GM19372 (cell line): ENCODE results near the gene AP2B1.
"Not testable (repeated sequence)": the region's sequence is repeated elsewhere in the genome, so short reads cannot be mapped to it uniquely, and the experiment has no call there.

Experiments used
- ATAC-seq: cut with Tn5 transposase; IDR thresholded peaks from one replicate; pipeline ENCODE4 v1.9.1; 2021; ENCODE audit warnings: mild to moderate bottlenecking, low read depth, moderate library complexity; ENCODE audit not compliant: unreplicated experiment

The AP2B1 gene

GRCh38 chr17:35692512-35693210, 105.5 kb downstream of the AP2B1 start:
- no peak for ATAC-seq

- ATAC-seq = no peak
These were observed 106.5 kb downstream of the AP2B1 start for GRCh38 chr17:35693662-35694061.

GRCh38 chr17:35694906-35695305, 107.8 kb downstream of the AP2B1 start:
- ATAC-seq = no peak

GRCh38 chr17:35695613-35696012, 108.5 kb downstream of the AP2B1 start:
- ATAC-seq = no peak

GRCh38 chr17:35698800-35699199, 111.7 kb downstream of the AP2B1 start:
- no peak for ATAC-seq

GRCh38 chr17:35700150-35700549, 113.0 kb downstream of the AP2B1 start:
- ATAC-seq = no peak

- ATAC-seq = no peak
These were observed 114.4 kb downstream of the AP2B1 start for GRCh38 chr17:35701491-35701890.

GRCh38 chr17:35703308-35703707, 116.2 kb downstream of the AP2B1 start:
- ATAC-seq = not testable (repeated sequence)

- no peak for ATAC-seq
These were observed 118.1 kb downstream of the AP2B1 start for GRCh38 chr17:35705230-35705629.

- ATAC-seq = no peak
These were observed 118.6 kb downstream of the AP2B1 start for GRCh38 chr17:35705705-35706104.

GRCh38 chr17:35708149-35708548, 121.0 kb downstream of the AP2B1 start:
- no peak for ATAC-seq

- no peak for ATAC-seq
These were observed 121.8 kb downstream of the AP2B1 start for GRCh38 chr17:35708951-35709350.

- no peak for ATAC-seq
These were observed 122.8 kb downstream of the AP2B1 start for GRCh38 chr17:35709874-35710273.

- ATAC-seq = no peak
These were observed 123.8 kb downstream of the AP2B1 start for GRCh38 chr17:35710950-35711349.

GRCh38 chr17:35713069-35713728, 126.1 kb downstream of the AP2B1 start:
- no peak for ATAC-seq

- no peak for ATAC-seq
These were observed 127.9 kb downstream of the AP2B1 start for GRCh38 chr17:35714988-35715387.

- no peak for ATAC-seq
These were observed 128.3 kb downstream of the AP2B1 start for GRCh38 chr17:35715416-35715815.

GRCh38 chr17:35716173-35716572, 129.1 kb downstream of the AP2B1 start:
- no peak for ATAC-seq

GRCh38 chr17:35716897-35717465, 129.9 kb downstream of the AP2B1 start:
- no peak for ATAC-seq

GRCh38 chr17:35717475-35717874, 130.4 kb downstream of the AP2B1 start:
- ATAC-seq = no peak

GRCh38 chr17:35723735-35724134, 136.6 kb downstream of the AP2B1 start:
- ATAC-seq = no peak

- no peak for ATAC-seq
These were observed 137.9 kb downstream of the AP2B1 start for GRCh38 chr17:35725058-35725457.
